ENCODE results near the gene AKNA.

The AKNA gene

DNA sequence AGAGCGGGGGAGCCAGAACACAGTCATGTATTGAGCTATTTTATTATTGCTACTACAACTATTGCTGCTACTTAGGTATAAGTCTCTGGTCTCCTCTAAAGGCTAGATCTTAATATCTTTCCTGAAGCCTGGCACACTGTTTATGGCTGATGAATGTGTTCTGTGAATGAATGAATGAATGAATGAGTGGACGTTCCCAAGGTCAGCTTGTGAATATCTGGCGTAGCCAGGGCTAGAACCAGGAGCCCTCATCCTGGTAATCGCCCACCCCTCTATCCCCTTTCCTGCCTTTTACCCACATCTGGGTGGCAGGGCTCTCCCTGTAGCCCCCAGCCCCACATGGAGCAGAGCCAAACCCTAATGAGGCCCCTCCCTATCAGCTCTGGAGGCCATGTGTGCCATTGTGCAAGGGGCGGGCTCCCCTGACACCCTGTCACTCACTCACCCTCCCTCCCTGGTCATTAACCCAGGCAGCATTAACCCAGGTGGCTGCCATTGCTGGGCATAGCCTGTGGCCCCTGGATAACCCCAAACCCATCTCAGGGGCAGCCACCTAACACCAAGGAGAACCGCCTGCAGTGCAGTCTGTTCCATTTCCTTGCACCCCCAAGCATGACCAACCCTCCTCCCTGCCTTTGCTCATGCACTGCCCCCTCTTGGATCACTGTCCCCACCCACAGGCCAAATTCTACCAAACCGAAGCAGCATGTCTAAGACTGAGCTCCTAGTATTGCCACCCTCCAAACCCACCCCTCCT is 2.0 kb upstream of the AKNA start:
- Histone ChIP-seq H2AFZ (ENCODE audit: low read length) (no peak overlapping the region), H4K8ac (ENCODE audit: low read depth, low read length) (no peak overlapping the region), H2BK12ac (ENCODE audit: low read length) (no peak overlapping the region), H3K4ac (ENCODE audit: low read length) (no peak overlapping the region), H3K18ac (ENCODE audit: low read length) (no peak overlapping the region), H3K27ac (replicated peaks; ENCODE audit: low read length) (no peak overlapping the region), H3K4me3 (ENCODE audit: low read length in 2 of 2) (no peak overlapping the region), H3K4me1 (ENCODE audit: control insufficient read depth in 2 of 2, insufficient read depth in 1 of 2, low read depth in 1 of 2, low read length in 2 of 2) (peaks cover 26 to 31% of the 10 kb centered on the region in 2 donors), H2BK15ac (ENCODE audit: low read length) (peak overlapping the region; percentile 46), H4K91ac (ENCODE audit: low read depth, low read length, poor library complexity) (no peak overlapping the region), H2BK120ac (ENCODE audit: low read depth, low read length) (no peak overlapping the region), H3K79me1 (ENCODE audit: low read depth, low read length) (peaks cover 1% of the 10 kb centered on the region), H3K9me3 (replicated peaks in 1 of 2; ENCODE audit: control insufficient read depth in 2 of 2, insufficient read depth in 1 of 2, low read depth in 1 of 2, low read length in 2 of 2) (no peaks in the 10 kb centered on the region), H3K4me2 (ENCODE audit: insufficient read depth, low read length, poor library complexity, severe bottlenecking) (no peak overlapping the region), H2BK5ac (ENCODE audit: low read length) (no peak overlapping the region), H3K27me3 (ENCODE audit: control insufficient read depth in 3 of 3, insufficient read depth in 3 of 3, low read depth in 1 of 3, low read length in 3 of 3) (no peaks in the 10 kb centered on the region), H2AK5ac (ENCODE audit: low read depth, low read length) (peak overlapping the region; percentile 29), H3K9ac (ENCODE audit: low read depth, low read length, poor library complexity) (no peak overlapping the region), H3K36me3 (replicated peaks in 1 of 2; ENCODE audit: control insufficient read depth in 2 of 2, insufficient read depth in 2 of 2, low read length in 2 of 2) (peaks cover 0 to 2% of the 10 kb centered on the region in 2 donors), H3K23ac (ENCODE audit: low read depth, low read length, poor library complexity) (no peak overlapping the region), H3K14ac (ENCODE audit: low read length) (no peak overlapping the region)
- WGBS, 2 donors (ENCODE audit: extremely low coverage in 2 of 2, insufficient read length in 2 of 2, insufficient replicate concordance in 1 of 2), result no CpG with 5 or more reads among the region's 7 CpGs
- no peak for DNase-seq (ENCODE audit: low spot score)

DNA sequence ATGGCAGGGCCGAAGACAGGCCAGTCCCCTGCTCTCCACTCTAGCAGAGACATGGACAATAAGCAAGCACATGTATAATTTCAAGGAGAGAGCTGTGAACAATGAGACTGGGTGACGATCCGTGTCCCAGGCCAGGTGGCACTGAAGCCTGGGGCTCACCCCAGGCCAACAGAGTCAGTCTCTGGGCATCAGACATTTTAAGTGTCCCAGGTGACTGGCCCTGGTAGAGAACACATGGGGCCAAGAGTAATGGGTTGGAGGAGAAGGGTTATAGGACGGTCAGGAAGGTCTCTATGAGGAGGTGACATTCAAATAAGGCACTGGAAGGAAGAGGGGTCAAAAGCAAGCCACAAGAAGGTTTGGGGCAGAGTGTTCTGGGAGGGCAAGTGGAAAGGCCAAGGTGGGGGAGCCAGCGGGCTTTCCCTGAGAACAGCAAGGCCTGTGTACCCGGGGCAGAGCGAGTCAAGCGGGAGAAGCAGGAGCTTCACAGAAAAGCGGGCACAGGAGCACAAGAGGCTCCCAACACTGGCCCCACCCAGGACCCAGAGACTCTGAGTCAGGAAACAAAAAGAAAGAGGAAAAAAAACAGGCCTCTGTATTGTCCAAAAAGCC is 1.1 kb upstream of the AKNA start:
- no CpG with 5 or more reads among the region's 9 CpGs for WGBS, 2 donors (ENCODE audit: extremely low coverage in 2 of 2, insufficient read length in 2 of 2, insufficient replicate concordance in 1 of 2)
- no peak overlapping the region for H3K9ac ChIP-seq (ENCODE audit: low read depth, low read length, poor library complexity)

DNA sequence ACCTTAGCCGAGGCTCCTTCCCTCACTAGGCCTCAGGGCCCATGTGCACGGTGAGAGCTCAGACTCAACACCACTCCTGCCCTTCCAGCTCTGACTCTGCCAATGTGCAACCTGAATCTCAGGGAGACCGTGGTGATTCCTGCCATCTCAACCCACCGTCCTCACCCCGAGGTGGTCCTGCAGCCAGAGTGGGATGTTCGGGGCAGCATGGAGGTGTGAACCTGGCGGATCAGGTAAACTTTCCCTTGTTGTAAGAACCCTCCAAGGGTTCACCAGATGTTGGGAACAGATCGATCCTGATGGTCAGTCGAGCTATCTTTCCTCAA is 538 bp upstream of the AKNA start:
- H4K91ac ChIP-seq (ENCODE audit: low read depth, low read length, poor library complexity), result peak overlapping the region; percentile 85
- H3K18ac ChIP-seq (ENCODE audit: low read length), result peak overlapping the region; percentile 81
- peak overlapping the region; percentile 53 for H3K27ac ChIP-seq (replicated peaks; ENCODE audit: low read length)
- peak overlapping the region; percentile 49 for H3K14ac ChIP-seq (ENCODE audit: low read length)
- H2AK5ac ChIP-seq (ENCODE audit: low read depth, low read length), result peak overlapping the region; percentile 33
- no peaks in the 10 kb centered on the region for H3K79me1 ChIP-seq (ENCODE audit: low read depth, low read length)
- H2BK120ac ChIP-seq (ENCODE audit: low read depth, low read length), result no peak overlapping the region
- no peak overlapping the region for H4K8ac ChIP-seq (ENCODE audit: low read depth, low read length)
- peaks cover 0 to 2% of the 10 kb centered on the region in 2 donors for H3K36me3 ChIP-seq (replicated peaks in 1 of 2; ENCODE audit: control insufficient read depth in 2 of 2, insufficient read depth in 2 of 2, low read length in 2 of 2)
- H2BK15ac ChIP-seq (ENCODE audit: low read length), result peak overlapping the region; percentile 72
- H2AFZ ChIP-seq (ENCODE audit: low read length), result peak overlapping the region; percentile 92
- peak overlapping the region; percentile 32 for H3K23ac ChIP-seq (ENCODE audit: low read depth, low read length, poor library complexity)
- H3K27me3 ChIP-seq (ENCODE audit: control insufficient read depth in 3 of 3, insufficient read depth in 3 of 3, low read depth in 1 of 3, low read length in 3 of 3), result no peaks in the 10 kb centered on the region
- peak overlapping the region; percentile 10 for H3K4ac ChIP-seq (ENCODE audit: low read length)
- H3K4me1 ChIP-seq (ENCODE audit: control insufficient read depth in 2 of 2, insufficient read depth in 1 of 2, low read depth in 1 of 2, low read length in 2 of 2), result peaks cover 34 to 35% of the 10 kb centered on the region in 2 donors
- H2BK5ac ChIP-seq (ENCODE audit: low read length), result peak overlapping the region; percentile 14
- H3K9ac ChIP-seq (ENCODE audit: low read depth, low read length, poor library complexity), result peak overlapping the region; percentile 52
- peak overlapping the region; percentile 67 for H2BK12ac ChIP-seq (ENCODE audit: low read length)
- H3K4me3 ChIP-seq (ENCODE audit: low read length in 2 of 2), result peak overlapping the region in 1 of 2 donors; percentile 55
- no peak overlapping the region for H3K4me2 ChIP-seq (ENCODE audit: insufficient read depth, low read length, poor library complexity, severe bottlenecking)
- no peaks in the 10 kb centered on the region for H3K9me3 ChIP-seq (replicated peaks in 1 of 2; ENCODE audit: control insufficient read depth in 2 of 2, insufficient read depth in 1 of 2, low read depth in 1 of 2, low read length in 2 of 2)
- DNase-seq (ENCODE audit: low spot score), result no peak
- WGBS, 2 donors (ENCODE audit: extremely low coverage in 2 of 2, insufficient read length in 2 of 2, insufficient replicate concordance in 1 of 2), result no CpG with 5 or more reads among the region's 9 CpGs

More for the DNA sequence above, 1.1 kb upstream of the AKNA start:
- no peak overlapping the region for H2BK5ac ChIP-seq (ENCODE audit: low read length)
- H3K9me3 ChIP-seq (replicated peaks in 1 of 2; ENCODE audit: control insufficient read depth in 2 of 2, insufficient read depth in 1 of 2, low read depth in 1 of 2, low read length in 2 of 2), result no peaks in the 10 kb centered on the region
- no peak overlapping the region for H3K18ac ChIP-seq (ENCODE audit: low read length)
- no peak overlapping the region for H3K27ac ChIP-seq (replicated peaks; ENCODE audit: low read length)
- H2AK5ac ChIP-seq (ENCODE audit: low read depth, low read length), result no peak overlapping the region
- H2BK120ac ChIP-seq (ENCODE audit: low read depth, low read length), result no peak overlapping the region
- H2AFZ ChIP-seq (ENCODE audit: low read length), result no peak overlapping the region
- H4K91ac ChIP-seq (ENCODE audit: low read depth, low read length, poor library complexity), result no peak overlapping the region
- no peak overlapping the region for H3K4me2 ChIP-seq (ENCODE audit: insufficient read depth, low read length, poor library complexity, severe bottlenecking)
- no peak overlapping the region for H2BK15ac ChIP-seq (ENCODE audit: low read length)
- no peak overlapping the region for H2BK12ac ChIP-seq (ENCODE audit: low read length)
- no peaks in the 10 kb centered on the region for H3K79me1 ChIP-seq (ENCODE audit: low read depth, low read length)
- no peak overlapping the region for H3K4me3 ChIP-seq (ENCODE audit: low read length in 2 of 2)
- H3K4ac ChIP-seq (ENCODE audit: low read length), result no peak overlapping the region
- peaks cover 0 to 2% of the 10 kb centered on the region in 2 donors for H3K36me3 ChIP-seq (replicated peaks in 1 of 2; ENCODE audit: control insufficient read depth in 2 of 2, insufficient read depth in 2 of 2, low read length in 2 of 2)
- H3K14ac ChIP-seq (ENCODE audit: low read length), result no peak overlapping the region
- H3K23ac ChIP-seq (ENCODE audit: low read depth, low read length, poor library complexity), result no peak overlapping the region
- no peak for DNase-seq (ENCODE audit: low spot score)
- H4K8ac ChIP-seq (ENCODE audit: low read depth, low read length), result no peak overlapping the region
- no peaks in the 10 kb centered on the region for H3K27me3 ChIP-seq (ENCODE audit: control insufficient read depth in 3 of 3, insufficient read depth in 3 of 3, low read depth in 1 of 3, low read length in 3 of 3)
- peaks cover 28 to 31% of the 10 kb centered on the region in 2 donors for H3K4me1 ChIP-seq (ENCODE audit: control insufficient read depth in 2 of 2, insufficient read depth in 1 of 2, low read depth in 1 of 2, low read length in 2 of 2)

DNA sequence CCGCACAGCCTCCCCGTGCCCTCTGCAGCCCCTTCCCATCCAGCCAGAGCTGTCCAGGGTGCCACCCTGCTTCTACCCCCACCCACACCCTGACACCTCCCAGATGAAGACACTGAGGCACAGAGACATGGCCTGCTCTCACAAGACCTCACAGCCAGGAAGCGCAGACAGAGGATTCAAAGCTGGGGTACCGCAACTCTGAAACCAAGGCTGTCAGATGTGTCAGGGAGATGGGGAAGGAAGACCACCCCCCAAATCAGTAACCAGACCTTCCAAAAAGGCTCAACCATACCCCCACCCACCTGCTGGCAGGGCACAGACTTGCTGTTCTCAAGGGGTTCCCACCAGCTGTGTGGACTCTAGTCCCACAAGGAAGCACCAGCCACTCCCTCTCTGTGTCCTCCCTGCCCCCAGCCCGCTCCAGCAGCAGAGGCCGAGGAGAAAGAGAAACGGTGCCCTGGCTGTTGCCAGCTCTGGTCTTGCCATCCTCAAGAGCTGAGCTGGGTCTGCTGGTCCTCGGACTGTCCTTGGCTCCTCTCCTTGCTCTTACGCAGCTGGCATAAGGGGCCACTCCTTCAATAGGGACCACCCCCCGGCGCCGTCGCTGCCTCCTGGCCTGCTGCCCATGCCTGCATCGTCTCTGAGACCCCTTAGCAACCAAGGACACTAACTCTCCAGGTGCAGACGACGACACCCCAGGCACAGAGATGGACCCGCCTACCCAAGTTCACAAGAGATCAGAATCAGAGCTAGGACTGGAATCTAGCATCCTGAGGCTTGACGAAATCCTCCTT is 699 bp downstream of the AKNA start:
- H3K9me3 ChIP-seq (replicated peaks in 1 of 2; ENCODE audit: control insufficient read depth in 2 of 2, insufficient read depth in 1 of 2, low read depth in 1 of 2, low read length in 2 of 2), result no peaks in the 10 kb centered on the region
- H3K27ac ChIP-seq (replicated peaks; ENCODE audit: low read length), result no peak overlapping the region
- no peak overlapping the region for H3K4ac ChIP-seq (ENCODE audit: low read length)
- WGBS, 2 donors (ENCODE audit: extremely low coverage in 2 of 2, insufficient read length in 2 of 2, insufficient replicate concordance in 1 of 2), result no CpG with 5 or more reads among the region's 18 CpGs
- H2BK15ac ChIP-seq (ENCODE audit: low read length), result peak overlapping the region; percentile 29
- no peaks in the 10 kb centered on the region for H3K79me1 ChIP-seq (ENCODE audit: low read depth, low read length)
- H3K4me3 ChIP-seq (ENCODE audit: low read length in 2 of 2), result peak overlapping the region; percentile 32 to 55
- H4K91ac ChIP-seq (ENCODE audit: low read depth, low read length, poor library complexity), result no peak overlapping the region
- peak overlapping the region; percentile 92 for H2AFZ ChIP-seq (ENCODE audit: low read length)
- no peak overlapping the region for H2BK120ac ChIP-seq (ENCODE audit: low read depth, low read length)
- no peak overlapping the region for H3K14ac ChIP-seq (ENCODE audit: low read length)
- peak overlapping the region; percentile 8 for H4K8ac ChIP-seq (ENCODE audit: low read depth, low read length)
- H3K4me1 ChIP-seq (ENCODE audit: control insufficient read depth in 2 of 2, insufficient read depth in 1 of 2, low read depth in 1 of 2, low read length in 2 of 2), result peaks cover 37 to 42% of the 10 kb centered on the region in 2 donors
- peak overlapping the region; percentile 40 for H3K23ac ChIP-seq (ENCODE audit: low read depth, low read length, poor library complexity)
- DNase-seq (ENCODE audit: low spot score), result no peak
- H2AK5ac ChIP-seq (ENCODE audit: low read depth, low read length), result peak overlapping the region; percentile 91
- H3K4me2 ChIP-seq (ENCODE audit: insufficient read depth, low read length, poor library complexity, severe bottlenecking), result peak overlapping the region; percentile 37
- H3K27me3 ChIP-seq (ENCODE audit: control insufficient read depth in 3 of 3, insufficient read depth in 3 of 3, low read depth in 1 of 3, low read length in 3 of 3), result no peaks in the 10 kb centered on the region
- H2BK5ac ChIP-seq (ENCODE audit: low read length), result peak overlapping the region; percentile 14
- no peak overlapping the region for H2BK12ac ChIP-seq (ENCODE audit: low read length)
- H3K36me3 ChIP-seq (replicated peaks in 1 of 2; ENCODE audit: control insufficient read depth in 2 of 2, insufficient read depth in 2 of 2, low read length in 2 of 2), result peaks cover 0 to 2% of the 10 kb centered on the region in 2 donors
- H3K18ac ChIP-seq (ENCODE audit: low read length), result peak overlapping the region; percentile 78
- peak overlapping the region; percentile 78 for H3K9ac ChIP-seq (ENCODE audit: low read depth, low read length, poor library complexity)

All from neuronal stem cell (in vitro differentiated cells).